ENCODE measurements around the gene MYO5A.
A peak's percentile ranks its signal among the peaks of the same experiment; 100 is the strongest.
"Not testable (repeated sequence)": the region's sequence is repeated elsewhere in the genome, so short reads cannot be mapped to it uniquely, and the experiment has no call there.

MYO5A gene

DNA sequence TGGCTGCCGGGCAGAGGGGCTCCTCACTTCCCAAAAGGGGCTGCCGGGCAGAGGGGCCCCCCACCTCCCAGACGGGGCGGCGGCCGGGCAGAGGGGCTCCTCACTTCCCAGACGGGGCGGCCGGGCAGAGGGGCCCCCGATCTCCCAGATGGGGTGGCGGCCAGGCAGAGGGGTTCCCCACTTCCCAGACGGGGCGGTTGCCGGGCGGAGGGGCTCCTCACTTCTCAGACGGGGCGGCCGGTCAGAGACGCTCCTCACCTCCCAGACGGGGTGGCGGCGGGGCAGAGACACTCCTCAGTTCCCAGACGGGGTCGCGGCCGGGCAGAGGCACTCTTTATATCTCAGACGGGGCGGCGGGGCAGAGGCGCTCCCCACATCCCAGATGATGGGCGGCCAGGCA is 69.0 kb downstream of the MYO5A start:
- not testable (repeated sequence) for DNase-seq

DNA sequence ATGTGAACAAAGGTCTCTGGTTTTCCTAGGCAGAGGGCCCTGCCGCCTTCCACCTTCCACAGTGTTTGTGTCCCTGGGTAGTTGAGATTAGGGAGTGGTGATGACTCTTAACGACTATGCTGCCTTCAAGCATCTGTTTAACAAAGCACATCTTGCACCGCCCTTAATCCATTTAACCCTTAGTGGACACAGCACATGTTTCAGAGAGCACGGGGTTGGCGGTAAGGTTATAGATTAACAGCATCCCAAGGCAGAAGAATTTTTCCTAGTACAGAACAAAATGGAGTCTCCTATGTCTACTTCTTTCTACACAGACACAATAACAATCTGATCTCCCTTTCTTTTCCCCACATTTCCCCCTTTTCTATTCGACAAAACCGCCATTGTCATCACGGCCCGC is 69.4 kb downstream of the MYO5A start:
- not testable (repeated sequence) for DNase-seq

DNA sequence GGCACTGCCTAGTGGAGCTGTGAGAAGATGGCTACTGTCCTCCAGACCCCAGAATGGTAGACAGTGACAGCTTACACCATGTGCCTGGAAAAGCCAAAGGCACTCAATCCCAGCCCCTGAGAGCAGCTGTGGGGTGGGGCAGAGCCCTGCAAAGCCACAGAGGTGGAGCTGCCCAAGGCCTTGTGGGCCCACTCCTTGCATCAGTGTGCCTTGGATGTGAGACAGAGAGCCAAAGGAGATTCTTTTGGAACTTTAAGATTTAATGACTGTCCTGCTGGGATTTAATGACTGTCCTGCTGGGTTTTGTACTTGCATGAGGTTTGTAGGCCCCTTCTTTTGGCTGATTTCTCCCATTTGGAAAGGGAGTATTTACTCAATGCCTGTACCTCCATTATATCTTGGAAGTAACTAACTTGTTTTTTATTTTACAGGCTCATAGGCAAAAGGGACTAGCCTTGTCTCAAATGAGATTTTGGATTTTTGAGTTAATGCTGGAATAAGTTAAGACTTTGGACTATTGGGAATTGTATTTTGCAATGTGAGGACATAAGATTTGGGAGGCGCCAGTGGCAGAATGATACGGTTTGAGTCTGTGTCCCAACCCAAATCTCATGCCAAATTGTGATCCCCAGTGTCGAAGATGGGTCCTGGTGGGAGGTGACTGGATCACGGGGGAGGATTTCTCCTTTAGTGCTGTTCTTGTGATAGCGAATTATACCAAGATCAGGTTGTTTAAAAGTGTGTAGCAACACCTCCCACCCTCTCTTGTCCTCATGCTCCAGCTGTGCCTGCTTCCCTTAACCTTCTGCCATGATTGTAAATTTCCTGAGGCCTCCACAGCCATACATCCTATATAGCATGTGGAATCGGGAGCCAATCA is 80.4 kb downstream of the MYO5A start:
- no peak for DNase-seq

DNA sequence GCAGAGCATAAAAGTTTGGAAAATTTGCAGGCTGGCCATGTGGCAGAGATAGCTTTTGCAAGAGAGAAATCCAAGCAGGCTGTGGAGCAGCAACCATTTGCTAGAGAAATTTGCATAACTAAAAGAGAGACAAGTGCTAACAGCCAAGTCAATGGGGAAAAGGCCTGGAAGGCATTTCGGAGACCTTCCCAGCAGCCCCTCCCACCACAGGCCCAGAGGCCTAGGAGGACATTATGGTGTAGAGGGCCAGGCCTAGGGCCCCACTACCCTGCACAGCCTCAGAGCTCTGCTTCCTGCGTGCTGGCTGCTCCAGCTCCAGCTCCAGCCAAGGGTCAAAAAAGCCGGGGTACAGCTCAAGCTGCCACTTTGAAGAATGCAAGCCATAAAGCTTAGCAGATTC is 82.7 kb downstream of the MYO5A start:
- no peak for DNase-seq

DNA sequence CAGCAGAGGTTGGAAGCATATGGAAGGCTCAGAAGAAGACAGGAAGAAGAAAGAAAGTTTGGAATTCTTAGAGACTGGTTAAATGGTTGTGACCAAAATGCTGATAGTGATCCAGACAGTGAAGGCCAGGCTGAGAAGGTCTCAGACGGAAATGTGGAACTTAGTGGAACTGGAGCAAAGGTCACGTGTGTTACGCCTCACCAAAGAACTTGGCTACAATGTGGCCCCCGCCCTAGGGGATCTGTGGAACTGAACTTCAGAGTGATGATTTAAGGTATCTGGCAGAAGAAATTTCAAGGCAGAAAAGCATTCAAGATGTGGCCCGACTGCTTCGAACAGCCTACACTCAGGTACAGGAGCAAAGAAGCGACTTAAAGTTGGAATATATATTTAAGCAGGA is 83.1 kb downstream of the MYO5A start:
- no peak for DNase-seq

DNA sequence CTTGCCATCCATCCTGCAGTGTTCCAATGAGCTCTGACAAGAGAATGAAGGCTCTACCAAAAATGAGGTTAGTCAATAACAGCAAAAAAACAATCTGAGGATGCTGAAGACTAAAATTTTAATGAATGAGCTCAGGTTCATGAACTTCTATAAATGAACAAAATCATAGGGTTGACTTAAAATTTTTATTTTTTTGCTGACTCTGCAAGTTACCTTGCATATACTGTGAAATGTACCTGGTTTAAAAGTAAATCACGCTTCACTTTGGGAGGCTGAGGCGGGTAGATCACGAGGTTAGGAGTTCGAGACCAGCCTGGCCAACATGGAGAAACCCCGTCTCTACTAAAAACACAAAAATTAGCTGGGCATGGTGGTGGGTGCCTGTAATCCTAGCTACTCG is 85.5 kb downstream of the MYO5A start:
- not testable (repeated sequence) for DNase-seq

DNA sequence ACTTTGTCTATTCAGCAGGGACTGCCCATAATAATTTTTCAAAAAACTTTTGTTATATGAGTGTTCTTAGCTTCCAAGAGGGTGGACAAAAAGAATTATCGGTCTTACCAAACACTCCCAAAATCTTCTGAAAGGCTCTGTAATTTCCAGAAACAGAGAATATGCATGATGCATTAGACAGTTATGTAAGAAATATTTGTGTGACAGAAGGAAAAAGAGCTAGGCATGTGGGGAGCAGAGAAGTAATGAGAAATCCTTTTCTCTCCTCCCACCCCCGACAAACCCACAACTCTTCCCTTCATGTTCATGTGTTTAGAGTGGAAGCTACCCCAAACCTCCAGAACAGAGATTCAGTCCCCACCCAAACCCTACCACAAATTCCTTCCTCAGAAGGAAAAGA is 86.8 kb downstream of the MYO5A start:
- no peak for DNase-seq

DNA sequence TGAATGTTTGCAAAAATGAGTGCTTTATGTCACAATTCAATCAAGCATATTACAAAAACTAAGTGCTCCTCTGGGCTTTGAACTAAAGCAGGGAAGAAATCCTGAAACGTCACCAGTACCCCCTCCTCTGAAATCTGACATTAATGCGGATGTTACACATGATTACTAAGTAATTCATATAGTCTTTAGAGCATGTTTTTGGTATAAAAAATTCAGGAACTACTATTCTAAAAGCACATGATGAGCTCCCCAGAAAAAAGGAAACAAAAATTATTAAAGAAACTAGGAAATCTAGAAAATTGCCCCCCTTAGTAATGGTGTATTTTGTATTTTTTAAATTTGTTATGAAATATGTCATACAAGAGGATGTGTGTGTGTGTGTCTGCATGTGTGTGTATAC is 87.7 kb downstream of the MYO5A start:
- DNase-seq, result no peak

DNA sequence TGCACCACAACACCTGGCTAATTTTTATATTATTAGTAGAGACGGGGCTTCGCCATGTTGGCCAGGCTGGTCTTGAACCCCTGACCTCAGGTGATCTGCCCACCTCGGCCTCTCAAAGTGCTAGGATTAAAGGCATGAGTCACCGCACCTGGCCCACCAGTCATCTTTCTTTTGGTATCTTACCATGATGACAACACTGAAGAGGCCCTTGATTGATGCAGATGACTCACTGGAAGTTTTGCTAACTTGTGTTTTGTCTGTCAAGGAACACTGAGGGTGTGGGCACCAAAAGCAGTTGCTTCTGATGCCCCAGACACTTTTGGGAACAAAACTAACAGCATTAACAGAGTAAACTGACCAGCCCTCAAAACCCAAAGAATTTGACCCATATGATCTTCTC is 88.3 kb downstream of the MYO5A start:
- DNase-seq, result peak; percentile 52

DNA sequence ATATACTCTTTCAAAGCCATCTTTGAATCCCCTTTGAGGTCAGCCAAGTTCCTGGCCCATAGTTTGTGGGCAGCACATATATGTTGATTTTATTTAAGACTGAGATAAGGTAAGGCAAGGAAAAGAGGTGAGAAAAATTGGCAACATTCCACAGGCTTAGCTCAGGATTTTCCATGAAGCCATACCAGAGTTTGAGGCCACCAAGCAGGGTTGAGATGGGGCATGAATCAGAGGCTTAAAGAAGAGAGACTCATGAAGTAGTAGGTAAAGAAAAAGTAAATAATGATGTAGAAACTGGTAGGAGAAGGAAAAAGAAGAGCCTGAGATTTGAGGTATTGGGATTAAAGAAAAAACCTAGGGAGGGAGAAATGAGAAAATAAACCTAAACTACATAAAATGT is 89.2 kb downstream of the MYO5A start:
- DNase-seq, result no peak

DNA sequence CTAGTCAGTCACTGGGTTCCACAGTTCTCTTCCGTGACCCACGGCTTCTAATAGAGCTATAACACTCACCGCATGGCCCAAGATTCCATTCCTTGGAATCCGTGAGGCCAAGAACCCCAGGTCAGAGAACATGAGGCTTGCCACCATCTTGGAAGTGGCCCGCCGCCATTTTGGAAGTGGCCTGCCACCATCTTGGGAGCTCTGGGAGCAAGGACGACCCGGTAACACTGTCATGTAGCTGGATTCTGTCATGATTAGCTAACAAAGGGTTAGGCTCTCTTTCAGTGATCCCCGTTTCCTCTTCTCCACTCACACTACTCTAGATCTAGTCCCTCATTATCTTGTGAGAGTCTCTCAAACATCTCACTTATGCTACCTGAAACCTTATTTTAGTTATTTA is 89.6 kb downstream of the MYO5A start:
- DNase-seq, result not testable (repeated sequence)

DNA sequence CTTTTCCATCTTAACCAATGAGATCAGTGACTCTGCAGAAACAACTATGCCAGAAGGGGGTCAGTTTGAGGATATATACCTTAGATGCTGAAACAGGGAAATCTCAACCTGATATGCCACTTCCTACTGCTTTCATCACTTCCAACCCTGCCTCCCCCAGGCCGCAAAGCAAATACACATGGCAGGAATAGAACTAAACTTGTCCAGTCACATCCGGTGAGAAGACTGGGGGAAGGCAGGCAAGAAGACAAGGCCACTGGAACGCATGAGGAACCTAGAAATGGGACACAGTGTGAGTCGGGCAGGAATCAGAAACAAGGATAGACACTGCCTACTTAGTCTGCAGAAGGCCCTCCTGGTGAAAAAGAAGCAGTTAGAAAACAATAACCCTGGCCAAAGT is 90.6 kb downstream of the MYO5A start:
- DNase-seq, result no peak

DNA sequence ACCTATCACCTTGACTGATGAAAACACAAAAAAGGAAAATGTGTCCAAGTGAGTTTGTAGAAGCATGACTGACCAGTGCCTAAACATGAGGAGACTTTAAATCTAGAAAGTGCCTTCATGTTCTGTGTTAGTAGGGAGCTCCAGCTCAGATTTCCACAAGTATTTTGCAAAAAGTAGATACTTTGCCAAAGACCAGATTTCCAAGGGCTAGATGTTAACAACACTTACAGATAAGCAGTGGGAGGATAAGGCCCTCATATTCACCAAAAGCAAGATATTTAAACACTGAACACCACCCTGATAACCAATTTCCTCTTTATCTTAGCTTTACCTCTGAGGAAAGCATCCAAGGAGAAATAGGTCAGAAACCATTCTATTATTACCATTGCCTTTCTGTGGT is 91.0 kb downstream of the MYO5A start:
- DNase-seq, result no peak

DNA sequence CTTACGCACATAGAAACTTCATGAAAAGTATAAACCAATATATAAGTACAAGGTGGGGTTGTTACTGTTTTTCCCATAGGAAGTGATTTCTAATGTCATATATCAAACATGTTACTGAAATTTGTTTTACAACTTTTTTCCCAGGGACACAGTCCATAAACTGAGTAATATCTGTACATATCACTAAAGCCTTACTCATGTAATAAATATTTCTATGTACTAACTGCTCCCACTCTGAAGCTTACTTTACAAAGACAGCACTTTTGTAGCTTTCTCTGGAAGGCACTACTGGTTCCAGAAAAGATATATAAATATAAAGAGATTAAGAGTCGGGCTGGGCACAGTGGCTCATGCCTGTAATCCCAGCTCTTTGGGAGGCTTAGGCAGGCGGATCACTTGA is 91.7 kb downstream of the MYO5A start:
- DNase-seq, result no peak

DNA sequence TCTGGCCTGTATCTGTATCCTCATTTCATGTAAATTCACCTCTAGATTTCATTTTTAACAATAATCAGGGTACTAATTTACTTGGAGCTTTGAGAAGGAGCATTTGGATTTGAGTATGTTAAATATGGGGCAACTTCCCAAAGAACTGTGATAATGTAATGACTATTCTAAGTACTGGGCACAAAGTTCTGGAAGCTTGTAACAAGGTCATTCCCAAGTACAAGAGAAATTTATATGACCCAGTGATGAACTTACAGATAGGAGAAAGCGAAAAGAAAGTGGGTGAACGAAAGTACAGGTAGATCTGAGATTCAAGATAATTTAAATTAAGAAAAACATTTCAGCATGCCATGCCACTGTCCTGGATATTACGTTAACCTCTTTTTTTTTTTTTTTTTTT is 93.8 kb downstream of the MYO5A start:
- DNase-seq, result no peak

DNA sequence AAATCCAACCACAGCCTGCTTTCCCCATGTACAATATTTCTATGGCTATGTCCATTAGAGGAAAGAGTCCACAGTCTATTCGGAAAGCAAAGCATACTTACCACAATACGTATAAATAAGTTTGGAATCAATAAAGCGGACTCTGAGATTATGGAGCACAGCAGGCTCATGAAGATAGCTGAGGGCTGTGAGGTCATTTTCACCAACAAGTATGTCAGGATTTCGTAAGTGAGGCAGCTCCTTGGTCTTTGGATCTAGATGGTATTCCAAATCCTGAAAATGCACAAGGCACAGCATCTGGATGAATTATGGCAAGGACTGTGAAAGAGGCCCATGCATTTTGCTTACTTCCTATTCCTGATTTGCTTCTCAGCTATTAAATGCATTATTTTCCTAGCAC is 100.4 kb downstream of the MYO5A start:
- no peak for DNase-seq

DNA sequence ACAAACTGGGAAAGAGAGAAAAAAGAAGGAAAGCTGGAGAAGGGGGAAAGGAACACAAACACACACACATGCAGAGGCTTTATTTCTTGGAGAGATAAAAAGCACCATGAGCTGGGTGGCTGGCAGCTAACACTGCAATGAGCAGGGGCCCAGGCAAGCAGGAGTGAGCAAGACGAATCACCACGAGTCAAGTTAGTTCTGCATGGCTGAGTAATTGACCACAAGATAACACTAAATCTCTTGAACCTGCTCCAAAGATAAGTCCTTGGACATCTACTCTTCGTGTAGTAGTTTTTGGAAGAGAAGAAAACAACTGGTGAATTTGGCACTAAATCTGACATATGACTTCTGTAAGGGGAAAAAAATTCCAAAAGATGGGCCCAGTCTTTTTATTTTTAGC is 100.9 kb downstream of the MYO5A start:
- DNase-seq, result peak; percentile 52

DNA sequence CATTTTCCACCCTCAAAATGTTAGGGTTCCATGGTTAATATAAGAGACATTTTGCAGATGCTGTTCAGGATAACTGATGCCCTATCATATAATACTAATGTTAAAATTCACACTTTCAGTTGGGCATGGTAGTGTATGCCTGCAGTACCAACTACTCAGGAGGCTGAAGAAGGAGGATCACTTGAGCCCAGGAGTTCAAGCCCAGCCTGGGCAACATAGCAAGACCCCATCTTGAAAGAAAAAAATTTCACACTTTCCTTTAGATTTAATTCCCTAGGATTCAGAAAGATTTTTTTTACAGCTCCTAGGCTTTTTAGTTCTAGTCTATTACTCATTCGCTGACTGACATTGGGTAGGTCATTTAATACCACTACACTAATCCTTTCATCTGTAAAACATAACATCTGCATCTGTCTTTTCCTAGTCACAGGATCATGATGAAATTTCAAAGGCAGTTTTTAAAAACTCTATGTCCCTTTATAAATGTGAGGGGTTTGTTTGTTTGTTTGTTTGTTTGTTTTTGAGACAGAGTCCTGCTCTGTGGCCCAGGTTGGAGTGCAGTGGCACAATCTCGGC is 103.7 kb downstream of the MYO5A start:
- DNase-seq, result no peak

DNA sequence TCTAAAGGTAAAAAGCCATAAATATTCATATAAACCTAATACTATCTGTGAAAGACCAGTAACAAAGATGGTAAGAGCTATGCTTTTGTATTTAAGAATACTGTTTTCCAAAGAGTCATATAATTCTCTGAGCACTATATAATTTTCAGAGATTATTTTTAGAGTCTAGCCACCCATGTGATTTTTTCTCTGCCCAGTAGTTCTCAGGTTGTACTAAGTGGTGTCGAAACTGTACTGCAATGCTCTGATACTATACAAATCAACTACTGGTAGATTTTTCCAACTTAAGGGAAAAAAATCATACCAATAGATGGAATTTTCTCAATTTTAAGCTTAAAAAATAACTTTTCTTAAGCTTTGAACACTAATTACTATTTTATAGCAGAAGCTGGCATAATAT is 104.8 kb downstream of the MYO5A start:
- no peak for DNase-seq

DNA sequence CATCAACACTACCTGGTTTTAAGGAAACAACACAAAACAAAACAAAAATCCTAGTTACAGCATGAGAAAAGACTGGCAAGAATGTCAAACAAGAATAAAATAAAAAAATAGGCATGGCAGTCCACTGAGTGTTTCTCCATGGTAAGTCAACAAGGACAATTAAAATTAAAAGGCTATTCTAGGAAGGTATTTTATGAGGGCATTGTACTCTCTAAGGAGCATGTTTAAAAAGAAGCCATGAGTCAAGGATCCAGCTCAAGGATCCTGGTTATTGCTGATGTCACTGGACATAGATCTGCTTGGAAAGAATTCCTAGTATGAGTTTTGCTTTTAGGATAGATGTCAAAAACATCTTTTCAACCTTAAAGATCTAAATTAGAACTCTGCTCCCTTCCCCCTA is 106.7 kb downstream of the MYO5A start:
- DNase-seq, result no peak

DNA sequence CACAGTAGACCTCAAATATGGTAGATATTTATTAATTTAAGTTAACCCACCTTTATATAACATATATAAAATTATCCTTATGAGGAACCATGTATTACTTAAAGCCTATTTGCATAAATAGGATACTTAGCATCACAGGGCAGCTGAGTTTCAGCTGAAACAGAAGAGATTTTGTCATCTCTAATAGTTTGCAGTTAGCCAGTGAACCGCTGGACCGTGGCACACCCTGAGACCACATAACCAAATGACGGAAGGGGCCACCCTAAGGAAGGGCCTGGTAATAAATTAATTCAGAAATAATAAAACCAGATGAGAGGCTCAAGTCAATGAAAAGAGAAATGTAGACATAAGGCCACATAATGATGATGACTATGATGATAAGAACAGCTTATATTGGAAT is 107.7 kb downstream of the MYO5A start:
- DNase-seq, result no peak

DNA sequence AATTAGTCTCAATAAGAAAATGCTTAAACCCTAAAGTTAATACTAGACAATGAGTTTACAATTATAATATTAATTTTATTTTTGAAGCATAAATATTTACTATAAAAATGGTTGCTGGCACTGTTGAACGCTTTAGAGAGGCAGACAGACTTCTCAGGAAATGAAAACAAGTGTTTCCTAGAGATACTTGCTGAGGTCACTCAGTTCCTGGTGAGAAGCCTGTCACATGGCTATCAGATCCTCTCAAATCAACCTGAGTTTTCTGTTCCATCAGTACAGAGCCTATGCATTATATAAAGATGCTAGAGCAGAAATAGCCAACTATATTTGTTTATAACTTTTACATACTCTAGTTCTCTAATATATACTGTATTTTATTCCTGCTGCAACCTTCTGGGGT is 109.2 kb downstream of the MYO5A start:
- no peak for DNase-seq

DNA sequence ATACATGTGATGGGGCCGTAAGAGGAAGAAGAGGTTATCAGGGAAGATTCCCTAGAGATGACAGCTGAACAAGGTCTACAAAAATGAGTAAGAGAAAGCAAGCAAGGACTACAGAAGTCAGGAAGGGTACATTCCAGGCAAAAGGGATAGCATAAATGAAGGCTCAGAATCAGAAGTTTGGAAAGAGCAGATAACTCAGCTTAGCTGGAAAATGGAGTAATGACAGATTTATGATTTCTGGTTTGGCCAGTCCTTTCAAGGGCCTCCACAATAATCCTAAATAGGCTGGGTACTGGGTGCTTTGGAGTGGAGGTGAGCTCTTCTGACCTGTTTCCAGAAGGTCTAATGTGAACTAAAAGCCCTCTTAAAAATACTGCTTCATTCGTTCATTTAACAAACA is 110.7 kb downstream of the MYO5A start:
- DNase-seq, result no peak

DNA sequence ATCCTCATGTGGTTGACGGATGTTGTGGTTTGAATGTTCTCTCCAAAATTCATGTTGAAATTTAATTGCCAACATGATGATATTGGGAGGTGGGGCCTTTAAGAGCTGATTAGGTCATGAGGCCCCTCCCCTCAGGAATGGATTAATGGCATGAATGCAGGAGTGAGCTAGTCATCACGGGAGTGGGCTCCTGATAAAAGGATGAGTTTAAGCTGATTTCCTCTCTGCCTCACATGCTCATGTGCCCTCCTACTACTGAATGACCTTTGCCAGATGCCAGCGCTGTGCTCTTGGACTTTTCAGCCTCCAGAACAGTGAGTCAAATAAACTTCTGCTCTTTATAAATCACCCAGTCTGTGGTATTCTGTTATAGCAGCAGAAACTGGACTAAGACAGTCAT is 111.2 kb downstream of the MYO5A start:
- DNase-seq, result no peak

DNA sequence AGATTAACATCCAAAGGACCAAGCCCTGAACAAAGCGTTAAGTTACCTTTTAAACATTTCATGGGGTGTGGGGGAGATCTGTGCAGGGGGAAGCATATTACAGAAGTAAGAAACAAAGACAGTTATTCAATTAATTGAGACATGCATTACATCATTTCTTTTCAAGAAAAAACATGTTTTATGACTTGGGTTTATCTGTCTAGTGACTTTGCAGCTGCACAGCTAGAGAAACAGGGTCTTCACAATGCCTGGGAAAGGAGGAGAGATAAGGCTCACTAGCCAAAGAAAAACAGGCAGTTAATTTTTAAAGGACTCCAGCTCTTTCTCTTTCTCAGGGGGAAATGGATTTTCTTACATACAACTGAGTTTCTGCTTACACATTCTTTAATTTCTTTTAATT is 112.1 kb downstream of the MYO5A start:
- DNase-seq, result not testable (repeated sequence)

All from stimulated activated CD8-positive, alpha-beta memory T cell treated with anti-CD3 and anti-CD28 coated beads, Interleukin-4, amount 100 ng/mL, for 48 hours (primary cell).